Raji (cell line): ENCODE results near the gene DEK.

Experiments used
- POLR2A ChIP-seq: IDR thresholded peaks from 2 replicates; pipeline ENCODE4 v1.6.1; 2011; ENCODE audit warnings: low read depth, low read length, control low read depth; ENCODE audit not compliant: insufficient read depth

Gene DEK

DNA sequence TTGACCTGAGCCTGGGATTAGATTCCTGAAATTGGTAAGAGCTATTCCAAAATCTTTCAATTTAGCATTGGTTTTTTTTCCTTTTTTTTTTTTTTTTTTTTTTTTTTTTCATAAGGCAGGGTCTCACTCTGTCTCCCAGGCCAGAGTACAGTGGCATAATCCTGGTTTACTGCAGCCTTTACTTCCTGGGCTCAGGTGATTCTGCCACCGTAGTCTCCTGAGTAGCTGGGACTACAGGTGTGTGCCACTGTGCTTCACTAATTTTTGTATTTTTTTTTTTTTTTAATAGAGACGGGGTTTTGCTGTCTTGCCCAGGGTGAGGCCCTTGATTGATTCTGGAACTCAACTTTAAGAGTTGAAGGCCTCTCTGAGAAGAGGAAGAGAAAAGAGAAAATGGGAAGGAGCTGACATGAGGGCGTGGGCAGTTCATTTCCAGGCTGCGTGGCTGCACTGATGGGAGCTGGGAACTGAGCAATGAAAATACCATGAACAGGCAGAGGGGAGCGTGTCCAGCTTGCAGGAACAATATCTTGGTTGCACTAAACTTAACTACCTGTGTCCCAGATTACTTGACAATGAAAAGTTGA, 84.5 kb downstream of the DEK start:
- TF ChIP-seq POLR2A: no peak

DNA sequence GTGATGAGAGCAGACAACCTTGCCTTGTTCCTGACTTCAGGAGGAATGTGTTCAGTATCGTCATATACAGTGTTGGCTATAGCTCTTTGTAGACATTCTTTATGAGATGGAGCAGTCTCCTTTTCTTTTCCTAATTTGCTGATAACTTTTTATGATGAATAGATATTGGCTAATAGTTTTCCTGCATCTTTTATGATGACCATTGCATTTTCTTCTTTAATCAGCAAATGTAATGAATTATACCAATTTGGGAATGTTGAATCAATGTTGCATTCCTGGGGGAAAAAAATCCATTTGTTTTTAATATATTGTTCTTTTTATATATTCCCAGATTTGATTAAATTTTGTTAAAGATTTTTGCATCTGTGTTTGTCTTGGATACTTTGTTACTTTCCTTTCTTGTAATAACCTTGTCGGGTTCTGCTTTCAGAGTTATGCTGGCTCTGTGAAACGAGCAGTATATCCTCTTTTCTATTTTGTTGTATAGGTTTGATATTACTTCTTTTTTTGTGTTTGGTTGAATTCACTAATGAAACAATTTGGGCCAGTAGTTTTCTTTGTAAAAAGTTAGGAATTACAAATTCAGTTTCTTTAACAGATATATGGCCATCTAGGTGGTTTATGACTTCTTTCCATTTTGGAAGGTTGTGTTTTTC, 85.2 kb downstream of the DEK start:
- no peak for TF ChIP-seq POLR2A

DNA sequence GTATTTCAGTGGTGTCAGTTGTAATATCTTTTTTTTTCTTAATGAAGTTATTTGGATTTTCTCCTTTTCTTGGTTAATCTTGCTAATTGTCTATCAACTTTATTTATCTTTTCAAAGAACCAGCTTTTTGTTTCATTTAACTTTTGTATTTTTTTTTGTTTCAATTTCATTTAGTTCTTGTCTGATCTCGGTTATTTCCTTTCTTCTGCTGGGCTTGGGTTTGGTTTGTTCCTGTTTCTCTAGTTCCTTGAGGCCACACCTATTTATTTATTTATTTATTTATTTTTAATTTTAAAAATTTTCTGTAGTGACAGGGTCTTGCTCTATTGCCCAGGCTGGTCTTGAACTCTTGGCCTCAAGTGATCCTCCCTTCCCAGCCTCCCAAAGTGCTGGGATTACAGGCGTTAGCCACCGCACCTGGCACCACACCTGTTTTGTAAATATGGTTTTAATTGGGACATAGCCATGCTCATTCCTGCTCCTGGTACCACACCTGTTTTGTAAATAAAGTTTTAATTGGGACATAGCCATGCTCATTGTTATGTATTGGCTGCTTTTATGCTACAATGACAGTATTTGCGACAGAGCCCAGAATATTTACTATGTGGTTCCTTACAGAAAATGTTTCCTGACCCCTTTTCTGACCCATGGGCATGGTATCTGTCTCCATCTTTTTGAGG, 86.9 kb downstream of the DEK start:
- TF ChIP-seq POLR2A: no peak
